Type B pancreatic cell (in vitro differentiated cells): ENCODE data around the gene HHIPL2. TPM values are rescaled to one million over a fixed set of nuclear protein-coding genes. Genes with fewer than 3 reads are reported as not detected.

ENCODE experiments used
- DNase-seq: peaks from one replicate; pipeline ENCODE4 v3.0.0; 2021; ENCODE audit warnings: mixed read lengths; ENCODE audit not compliant: unreplicated experiment; ENCODE audit errors: extremely low spot score
- H3K27ac Mint-ChIP-seq: 2 replicates; pipeline ENCODE4 v1.8.0; 2021; ENCODE audit warnings: mild to moderate bottlenecking, mixed read lengths
- H3K27me3 Mint-ChIP-seq: 2 replicates; pipeline ENCODE4 v1.8.0; 2021; ENCODE audit warnings: mixed read lengths
- H3K36me3 Mint-ChIP-seq: 2 replicates; pipeline ENCODE4 v1.8.0; 2021; ENCODE audit warnings: mixed read lengths
- H3K4me1 Mint-ChIP-seq: one replicate; pipeline ENCODE4 v1.8.0; 2021; ENCODE audit warnings: mixed read lengths; ENCODE audit not compliant: unreplicated experiment
- H3K4me3 Mint-ChIP-seq: 2 replicates; pipeline ENCODE4 v1.8.0; 2021; ENCODE audit warnings: mild to moderate bottlenecking, mixed read lengths
- H3K9me3 Mint-ChIP-seq: 2 replicates; pipeline ENCODE4 v1.8.0; 2021; ENCODE audit warnings: mixed read lengths
- total RNA-seq: library from RNA; stranded (reverse); gene quantifications from 2 replicates; pipeline ENCODE4 v1.2.1, GENCODE V29; 2021; ENCODE audit warnings: low replicate concordance
- TF ChIP-seq, protein P1 (sequence below): fragments of 200-600 bp; sonication (generic); conservative IDR thresholded peaks from 2 replicates; pipeline ENCODE4 v1.5.0; 2021; ENCODE audit warnings: antibody characterized with exemption, mild to moderate bottlenecking

Gene HHIPL2
- total RNA-seq, 1 donor from 2014 or later: 2.4 TPM

DNA sequence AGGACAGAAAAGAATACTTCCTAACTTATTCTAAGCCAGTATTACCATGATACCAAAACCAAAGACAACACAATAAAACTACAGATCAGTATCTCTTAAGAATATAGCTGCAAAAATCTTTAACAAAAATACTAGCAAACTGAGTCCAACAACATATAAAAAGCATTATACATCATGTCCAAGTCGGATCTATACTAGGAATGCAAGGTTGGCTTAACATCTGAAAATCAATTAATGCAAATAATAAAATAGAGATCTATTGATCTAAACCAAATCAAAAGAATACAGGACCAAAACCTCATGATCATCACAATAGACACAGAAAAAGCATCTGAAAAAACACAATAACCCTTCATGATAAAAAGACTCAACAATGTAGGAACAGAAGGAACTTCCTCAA, 22.9 kb upstream of the HHIPL2 start:
- no peak for DNase-seq
- no peaks in the 10 kb centered on the region for H3K27me3 Mint-ChIP-seq
- no peak overlapping the region for H3K27ac Mint-ChIP-seq
- H3K4me1 Mint-ChIP-seq: no peaks in the 10 kb centered on the region
- peaks cover 9% of the 10 kb centered on the region for H3K9me3 Mint-ChIP-seq
- peaks cover 65% of the 10 kb centered on the region for H3K36me3 Mint-ChIP-seq
- no peak overlapping the region for H3K4me3 Mint-ChIP-seq
- TF ChIP-seq, protein P1, sequence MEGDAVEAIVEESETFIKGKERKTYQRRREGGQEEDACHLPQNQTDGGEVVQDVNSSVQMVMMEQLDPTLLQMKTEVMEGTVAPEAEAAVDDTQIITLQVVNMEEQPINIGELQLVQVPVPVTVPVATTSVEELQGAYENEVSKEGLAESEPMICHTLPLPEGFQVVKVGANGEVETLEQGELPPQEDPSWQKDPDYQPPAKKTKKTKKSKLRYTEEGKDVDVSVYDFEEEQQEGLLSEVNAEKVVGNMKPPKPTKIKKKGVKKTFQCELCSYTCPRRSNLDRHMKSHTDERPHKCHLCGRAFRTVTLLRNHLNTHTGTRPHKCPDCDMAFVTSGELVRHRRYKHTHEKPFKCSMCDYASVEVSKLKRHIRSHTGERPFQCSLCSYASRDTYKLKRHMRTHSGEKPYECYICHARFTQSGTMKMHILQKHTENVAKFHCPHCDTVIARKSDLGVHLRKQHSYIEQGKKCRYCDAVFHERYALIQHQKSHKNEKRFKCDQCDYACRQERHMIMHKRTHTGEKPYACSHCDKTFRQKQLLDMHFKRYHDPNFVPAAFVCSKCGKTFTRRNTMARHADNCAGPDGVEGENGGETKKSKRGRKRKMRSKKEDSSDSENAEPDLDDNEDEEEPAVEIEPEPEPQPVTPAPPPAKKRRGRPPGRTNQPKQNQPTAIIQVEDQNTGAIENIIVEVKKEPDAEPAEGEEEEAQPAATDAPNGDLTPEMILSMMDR: no peak

DNA sequence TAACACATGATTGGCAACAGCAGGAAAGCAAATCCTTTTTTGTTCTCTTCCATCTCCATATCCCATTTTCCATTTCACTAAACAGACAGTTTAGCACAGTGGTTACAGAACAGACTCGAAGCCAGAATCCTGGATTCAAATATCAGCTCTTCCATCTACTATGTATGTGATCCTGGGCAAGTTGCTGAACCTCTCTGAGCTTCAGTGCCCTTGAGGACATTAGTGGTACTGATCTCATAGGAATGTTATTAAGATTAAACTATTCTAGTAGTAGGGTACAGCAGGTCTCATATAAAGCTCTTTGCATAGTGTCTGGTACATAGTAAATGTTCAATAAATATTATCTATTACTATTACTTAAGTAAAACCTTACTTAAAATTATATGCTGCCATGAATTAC, 13.8 kb upstream of the HHIPL2 start:
- H3K4me3 Mint-ChIP-seq: no peak overlapping the region
- TF ChIP-seq, protein P1: peak; percentile 55
- no peak overlapping the region for H3K27ac Mint-ChIP-seq
- no peaks in the 10 kb centered on the region for H3K9me3 Mint-ChIP-seq
- DNase-seq: no peak
- peaks cover 21% of the 10 kb centered on the region for H3K36me3 Mint-ChIP-seq
- H3K4me1 Mint-ChIP-seq: no peaks in the 10 kb centered on the region
- H3K27me3 Mint-ChIP-seq: no peaks in the 10 kb centered on the region

DNA sequence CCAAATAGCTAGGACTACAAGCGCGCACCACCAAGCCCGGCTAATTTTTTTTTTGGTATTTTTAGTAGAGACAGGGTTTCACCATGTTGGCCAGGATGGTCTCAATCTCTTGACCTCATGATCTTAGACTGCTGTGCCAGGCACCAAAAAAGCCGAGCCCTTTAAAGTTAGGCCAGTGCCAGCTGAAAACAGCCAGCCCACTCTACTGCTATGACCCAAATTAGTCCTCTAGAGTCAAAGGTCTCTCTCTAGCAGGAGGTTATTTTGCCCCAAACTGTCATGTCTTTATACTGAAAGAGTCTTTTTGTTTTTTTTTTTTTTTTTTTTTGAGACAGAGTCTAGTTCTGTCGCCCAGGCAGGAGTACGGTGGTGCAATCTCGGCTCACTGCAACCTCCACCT, 9.7 kb upstream of the HHIPL2 start:
- H3K4me1 Mint-ChIP-seq: no peaks in the 10 kb centered on the region
- H3K4me3 Mint-ChIP-seq: no peak overlapping the region
- DNase-seq: no peak
- no peaks in the 10 kb centered on the region for H3K27me3 Mint-ChIP-seq
- peaks cover 21% of the 10 kb centered on the region for H3K36me3 Mint-ChIP-seq
- H3K27ac Mint-ChIP-seq: no peak overlapping the region
- TF ChIP-seq, protein P1: no peak
- H3K9me3 Mint-ChIP-seq: no peaks in the 10 kb centered on the region

DNA sequence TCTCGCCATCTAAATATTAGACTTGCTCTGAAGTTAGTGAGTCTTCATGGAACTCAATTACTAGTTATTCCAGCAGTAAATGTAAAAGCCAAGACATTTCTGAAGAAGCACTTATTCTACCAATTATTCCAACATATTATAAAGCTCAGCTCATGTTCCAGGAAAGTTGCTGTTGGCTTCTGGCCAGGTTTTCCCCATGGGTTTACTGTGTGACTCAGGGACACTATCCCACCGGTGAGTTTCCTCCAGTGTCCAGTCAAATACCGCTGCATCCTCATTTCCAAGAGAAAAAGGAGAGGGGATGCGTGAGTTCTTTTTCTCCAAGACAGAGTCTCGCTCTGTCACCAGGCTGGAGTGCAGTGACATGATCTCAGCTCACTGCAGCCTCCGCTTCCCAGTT, 9.2 kb upstream of the HHIPL2 start:
- H3K4me3 Mint-ChIP-seq: no peak overlapping the region
- no peak for DNase-seq
- H3K4me1 Mint-ChIP-seq: no peaks in the 10 kb centered on the region
- no peak overlapping the region for H3K27ac Mint-ChIP-seq
- peaks cover 21% of the 10 kb centered on the region for H3K36me3 Mint-ChIP-seq
- no peaks in the 10 kb centered on the region for H3K27me3 Mint-ChIP-seq
- TF ChIP-seq, protein P1: no peak
- H3K9me3 Mint-ChIP-seq: no peaks in the 10 kb centered on the region

DNA sequence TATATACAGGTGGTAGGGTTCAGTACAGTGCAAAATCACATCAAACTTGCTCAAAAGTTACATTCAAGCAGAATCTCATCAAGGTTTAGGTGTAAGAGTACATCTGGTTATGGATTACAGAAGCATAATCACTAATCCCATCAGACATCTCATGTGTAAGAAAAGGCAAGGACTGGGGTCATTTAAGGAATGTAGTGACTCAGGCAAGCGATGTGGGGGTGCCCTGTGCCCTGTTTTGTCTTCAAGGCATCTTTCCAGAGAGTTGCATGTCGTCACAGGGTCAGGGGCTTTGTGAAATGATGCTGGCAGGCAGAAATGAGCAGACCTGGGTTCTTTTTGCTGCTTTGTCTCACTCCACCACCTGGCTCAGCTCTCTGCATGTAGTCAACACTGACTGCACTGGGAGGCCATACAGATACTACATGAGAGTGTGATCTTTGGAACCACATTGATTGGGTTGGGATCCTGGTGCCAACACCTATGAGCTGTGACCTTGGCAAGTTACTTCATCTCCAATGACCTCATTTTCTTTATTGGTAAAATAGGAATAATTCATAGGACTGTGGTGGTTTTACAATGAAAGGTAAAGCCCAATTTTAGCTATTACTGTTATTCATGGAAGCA, 8.2 kb upstream of the HHIPL2 start:
- no peak overlapping the region for H3K27ac Mint-ChIP-seq
- TF ChIP-seq, protein P1: no peak

DNA sequence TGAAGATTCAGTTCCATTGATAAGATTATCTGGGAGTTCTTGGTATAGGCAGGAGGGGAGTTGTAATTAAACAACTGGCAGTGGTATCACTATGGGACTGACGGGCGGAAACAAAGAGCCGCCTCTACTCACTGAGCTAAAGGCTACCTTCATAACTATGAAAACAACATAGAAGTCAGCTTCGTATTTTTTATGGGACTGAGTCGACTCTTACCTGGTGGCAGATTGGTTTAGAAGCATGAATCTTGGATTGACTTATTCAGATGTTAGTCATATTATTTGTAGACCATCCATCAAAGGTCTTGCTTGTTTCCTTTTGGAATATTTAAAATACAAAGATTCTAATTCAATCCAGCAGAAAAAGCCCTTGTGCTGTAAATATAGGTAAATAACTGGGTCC, 6.3 kb upstream of the HHIPL2 start:
- H3K27me3 Mint-ChIP-seq: no peaks in the 10 kb centered on the region
- peaks cover 9% of the 10 kb centered on the region for H3K36me3 Mint-ChIP-seq
- no peak overlapping the region for H3K4me3 Mint-ChIP-seq
- no peaks in the 10 kb centered on the region for H3K4me1 Mint-ChIP-seq
- no peak for DNase-seq
- no peaks in the 10 kb centered on the region for H3K9me3 Mint-ChIP-seq
- no peak overlapping the region for H3K27ac Mint-ChIP-seq
- TF ChIP-seq, protein P1: no peak

More for the DNA sequence above, 8.2 kb upstream of the HHIPL2 start:
- Mint-ChIP-seq H3K4me3 (no peak overlapping the region), H3K27me3 (no peaks in the 10 kb centered on the region), H3K4me1 (no peaks in the 10 kb centered on the region), H3K36me3 (peaks cover 17% of the 10 kb centered on the region), H3K9me3 (no peaks in the 10 kb centered on the region)
- DNase-seq: no peak
